ENCODE data around the gene SAP30L. TPM values are rescaled to one million over a fixed set of nuclear protein-coding genes. Genes with fewer than 3 reads are reported as not detected.

The SAP30L gene, protein sequence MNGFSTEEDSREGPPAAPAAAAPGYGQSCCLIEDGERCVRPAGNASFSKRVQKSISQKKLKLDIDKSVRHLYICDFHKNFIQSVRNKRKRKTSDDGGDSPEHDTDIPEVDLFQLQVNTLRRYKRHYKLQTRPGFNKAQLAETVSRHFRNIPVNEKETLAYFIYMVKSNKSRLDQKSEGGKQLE
- total RNA-seq (10 to 100 TPM; 25.0 to 37.9 TPM), total RNA-seq (22.7 to 76.1 reads per million in 2 donors)

DNA sequence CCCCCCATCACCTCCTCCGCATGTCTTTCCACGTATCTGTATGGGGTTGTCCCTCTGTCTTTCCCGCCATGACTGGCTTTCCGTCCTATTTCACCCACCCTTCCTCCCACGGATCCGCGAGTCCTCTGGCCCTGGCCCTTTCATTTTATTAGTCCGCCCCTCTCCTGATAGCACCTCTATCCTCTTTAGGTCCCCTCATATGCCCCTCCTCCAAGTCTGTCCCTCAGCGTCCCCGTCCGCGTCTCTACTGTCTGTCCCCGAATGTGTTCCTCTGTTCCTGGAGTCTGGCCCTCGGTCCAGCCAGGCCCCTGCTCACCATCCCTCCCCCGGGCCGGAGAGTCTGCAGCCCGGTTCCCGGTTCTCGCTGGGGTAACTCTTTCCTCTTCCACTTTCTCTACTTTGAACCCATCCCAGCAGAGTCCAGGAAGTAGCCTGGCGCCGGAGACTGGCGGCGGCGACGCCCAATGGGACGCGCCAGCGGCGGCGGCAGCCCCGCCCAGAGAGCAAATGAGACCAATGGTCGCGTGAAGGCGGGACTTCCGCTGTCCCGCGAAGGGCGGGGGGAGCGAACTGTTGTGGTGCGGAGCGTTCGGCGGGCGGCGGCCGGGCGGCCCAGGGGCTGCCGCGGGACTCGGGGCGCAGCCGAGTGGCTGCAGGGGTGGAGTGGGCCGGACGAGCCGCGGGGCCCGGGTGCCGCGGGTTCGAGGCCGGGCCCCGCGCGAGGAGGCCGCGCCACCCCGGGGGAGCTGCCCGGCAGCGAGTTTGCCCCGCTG is at the start of gene SAP30L:
Gene SAP30L (plus strand): TSS at position 576 of the 773 bp plus-strand sequence. CDS start 608 bp downstream, outside the sequence.
- Mint-ChIP-seq H3K27me3 (no peaks in the 10 kb centered on the region), H3K4me1 (peaks cover 40% of the 10 kb centered on the region), H3K36me3 (ENCODE audit: low read depth) (peaks cover 13% of the 10 kb centered on the region), H3K4me3 (peak within 1 kb of the TSS; percentile 100), H3K27ac (peak within 1 kb of the TSS; percentile 97)
- H3K9me3 ChIP-seq (ENCODE audit: control insufficient read depth, low read length, poor library complexity, severe bottlenecking): no peaks in the 10 kb centered on the region
- DNase-seq (peak; percentile 93 to 96 (median 94)), ATAC-seq (peak; percentile 97)

DNA sequence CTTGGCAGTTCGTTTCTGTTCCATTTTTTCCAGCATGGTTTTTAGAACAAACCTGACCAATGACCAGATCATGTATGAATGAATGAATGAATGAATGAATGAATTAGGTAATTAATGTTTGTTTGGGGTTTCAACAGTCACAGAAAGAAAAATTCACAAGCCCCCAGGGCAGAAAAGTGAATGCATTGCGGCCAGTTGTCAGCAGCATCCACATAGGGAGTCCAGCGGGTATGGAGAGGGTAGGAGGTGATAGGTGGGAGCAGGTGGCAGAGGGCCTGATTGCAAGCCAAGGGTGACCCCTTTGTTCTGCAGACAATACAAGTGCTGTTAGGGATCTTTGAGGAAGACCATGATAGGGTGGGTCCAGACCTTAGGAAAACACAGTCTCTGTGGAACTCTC is 49.7 kb upstream of the SAP30L start:
- Mint-ChIP-seq H3K4me1 (peaks cover 6% of the 10 kb centered on the region), H3K27ac (no peak overlapping the region), H3K27me3 (no peaks in the 10 kb centered on the region), H3K4me3 (no peak overlapping the region), H3K36me3 (ENCODE audit: low read depth) (peaks cover 8% of the 10 kb centered on the region)
- H3K9me3 ChIP-seq (ENCODE audit: control insufficient read depth, low read length, poor library complexity, severe bottlenecking): no peaks in the 10 kb centered on the region
- DNase-seq (no peak), ATAC-seq (no peak)

DNA sequence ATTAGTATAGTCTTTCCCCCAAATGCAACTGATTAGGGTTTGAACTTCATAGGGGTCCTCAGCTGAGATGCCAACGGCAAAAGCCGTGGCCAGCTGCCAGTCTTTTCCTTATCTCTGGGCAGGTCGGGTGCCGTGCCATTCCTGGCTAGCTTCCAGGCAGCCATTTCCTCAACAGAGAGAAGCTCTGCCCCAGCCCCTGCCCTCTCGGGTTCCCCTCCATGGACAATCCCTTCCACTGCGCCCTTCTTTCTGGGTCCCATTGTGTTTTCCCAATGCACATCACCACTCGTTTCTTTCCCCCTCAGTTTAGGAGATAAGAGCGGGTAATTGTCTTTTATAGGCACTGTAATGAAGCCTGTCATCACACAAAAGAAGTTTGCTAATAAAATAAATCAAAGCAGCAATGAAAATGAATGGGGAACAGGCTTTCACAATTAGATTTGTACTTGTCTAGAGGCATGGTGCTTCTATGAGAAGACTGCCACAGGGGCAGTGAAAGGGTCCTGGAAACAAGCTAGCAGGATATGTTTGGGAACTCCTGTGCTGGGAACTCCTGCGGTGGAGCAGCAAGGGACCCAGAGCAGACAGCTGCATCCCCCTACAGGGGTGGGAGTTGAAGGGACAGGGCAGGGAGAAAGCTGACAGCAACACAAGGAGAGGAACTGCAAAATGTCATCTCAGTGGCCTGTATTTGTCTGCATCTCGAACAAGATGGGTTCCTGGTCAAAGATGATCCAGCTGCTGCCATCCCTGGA is 48.0 kb upstream of the SAP30L start:
- H3K36me3 Mint-ChIP-seq (ENCODE audit: low read depth): peaks cover 8% of the 10 kb centered on the region
- peaks cover 11% of the 10 kb centered on the region for H3K4me1 Mint-ChIP-seq
- H3K9me3 ChIP-seq (ENCODE audit: control insufficient read depth, low read length, poor library complexity, severe bottlenecking): no peaks in the 10 kb centered on the region
- ATAC-seq: no peak
- H3K27me3 Mint-ChIP-seq: no peaks in the 10 kb centered on the region
- no peak overlapping the region for H3K4me3 Mint-ChIP-seq
- DNase-seq: no peak
- H3K27ac Mint-ChIP-seq: peak overlapping the region; percentile 29

DNA sequence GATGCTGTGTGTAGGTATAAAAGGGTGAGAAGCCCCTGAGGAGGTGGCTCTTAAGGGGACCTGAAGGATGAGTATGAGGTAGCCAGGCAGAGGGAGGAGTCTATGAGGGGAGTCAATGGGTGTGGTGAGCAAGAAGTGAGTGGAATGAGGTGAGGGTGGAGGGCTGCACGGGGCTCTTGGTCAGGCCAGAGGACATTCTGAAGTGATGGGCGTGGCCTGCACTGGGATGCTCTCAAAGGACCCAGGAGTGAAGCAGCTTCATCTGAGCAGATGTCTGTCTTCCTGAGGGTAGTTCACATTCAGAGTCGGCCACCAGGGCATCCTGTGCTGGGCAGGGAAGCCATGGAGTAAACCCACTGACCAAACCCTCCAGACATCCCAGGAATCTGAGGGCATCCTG is 45.1 kb upstream of the SAP30L start:
- Mint-ChIP-seq H3K36me3 (ENCODE audit: low read depth) (peaks cover 5% of the 10 kb centered on the region), H3K4me3 (no peak overlapping the region), H3K4me1 (peaks cover 24% of the 10 kb centered on the region), H3K27me3 (no peaks in the 10 kb centered on the region), H3K27ac (peak overlapping the region; percentile 21)
- no peak for DNase-seq
- H3K9me3 ChIP-seq (ENCODE audit: control insufficient read depth, low read length, poor library complexity, severe bottlenecking): no peaks in the 10 kb centered on the region
- no peak for ATAC-seq

DNA sequence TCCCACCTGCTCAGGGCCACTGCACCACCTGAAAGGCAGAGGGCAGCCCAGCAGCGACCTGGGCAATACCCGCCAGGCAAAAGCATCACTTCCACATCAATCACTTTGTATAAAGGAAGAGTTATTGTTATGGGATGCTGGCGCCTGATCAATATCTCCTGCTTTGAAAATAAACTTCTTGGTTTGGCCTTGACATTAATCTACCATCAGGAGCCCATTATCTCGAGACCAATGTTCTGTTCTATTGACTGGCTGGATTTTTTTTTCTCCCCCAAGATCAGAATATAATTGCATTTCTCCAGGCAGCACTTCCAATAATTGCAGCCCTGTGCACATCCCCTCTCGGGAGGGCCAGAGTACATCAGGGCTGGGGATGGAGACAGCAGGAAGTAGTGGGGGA is 44.4 kb upstream of the SAP30L start:
- no peaks in the 10 kb centered on the region for H3K36me3 Mint-ChIP-seq (ENCODE audit: low read depth)
- DNase-seq: no peak
- no peak for ATAC-seq
- no peaks in the 10 kb centered on the region for H3K27me3 Mint-ChIP-seq
- peaks cover 21% of the 10 kb centered on the region for H3K4me1 Mint-ChIP-seq
- H3K9me3 ChIP-seq (ENCODE audit: control insufficient read depth, low read length, poor library complexity, severe bottlenecking): no peaks in the 10 kb centered on the region
- H3K4me3 Mint-ChIP-seq: no peak overlapping the region
- no peak overlapping the region for H3K27ac Mint-ChIP-seq

DNA sequence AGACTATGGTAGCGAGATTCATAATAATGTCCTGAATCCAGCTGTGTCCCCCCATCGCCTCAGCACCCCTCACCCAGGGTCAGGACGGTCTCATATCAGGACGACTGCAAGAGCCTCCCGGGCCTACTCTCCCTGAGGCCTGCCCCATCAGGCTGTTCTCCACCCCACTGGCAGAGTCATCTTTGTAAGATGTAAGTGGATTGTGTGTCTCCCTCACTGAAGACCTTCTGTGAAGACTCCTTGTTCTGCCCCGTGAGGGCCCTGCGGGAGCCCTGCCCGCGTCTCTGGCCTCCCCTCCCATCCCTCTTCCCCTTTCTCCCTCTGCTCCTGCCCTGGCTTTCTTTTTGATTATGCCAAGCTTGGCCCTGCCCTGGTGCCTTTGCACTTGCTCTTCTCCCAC is 43.9 kb upstream of the SAP30L start:
- no peak overlapping the region for H3K4me3 Mint-ChIP-seq
- peaks cover 21% of the 10 kb centered on the region for H3K4me1 Mint-ChIP-seq
- peak overlapping the region; percentile 19 for H3K27ac Mint-ChIP-seq
- H3K36me3 Mint-ChIP-seq (ENCODE audit: low read depth): no peaks in the 10 kb centered on the region
- DNase-seq (no peak), ATAC-seq (no peak)
- no peaks in the 10 kb centered on the region for H3K27me3 Mint-ChIP-seq
- no peaks in the 10 kb centered on the region for H3K9me3 ChIP-seq (ENCODE audit: control insufficient read depth, low read length, poor library complexity, severe bottlenecking)

DNA sequence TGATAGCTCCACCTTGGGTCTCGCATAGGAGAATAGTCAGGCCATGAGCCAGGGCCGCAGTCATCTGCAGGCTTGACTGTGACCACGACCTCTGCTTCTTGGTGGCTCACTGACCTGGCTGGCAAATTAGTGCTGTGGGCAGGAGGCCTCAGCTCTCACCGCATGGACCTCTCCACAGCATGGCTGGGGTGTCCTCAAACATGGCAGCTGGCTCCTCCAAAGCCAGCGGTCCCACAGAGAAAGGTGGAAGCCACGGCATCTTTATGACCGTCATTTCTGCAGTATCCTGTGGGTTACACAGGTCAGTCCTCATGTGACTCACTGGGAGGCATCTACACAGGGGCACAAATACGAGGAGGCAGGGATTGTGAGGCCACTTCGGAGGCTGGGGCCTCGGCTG is 43.2 kb upstream of the SAP30L start:
- DNase-seq (no peak), ATAC-seq (no peak)
- Mint-ChIP-seq H3K36me3 (ENCODE audit: low read depth) (no peaks in the 10 kb centered on the region), H3K4me3 (no peak overlapping the region), H3K4me1 (peaks cover 21% of the 10 kb centered on the region), H3K27me3 (no peaks in the 10 kb centered on the region), H3K27ac (peak overlapping the region; percentile 19)
- H3K9me3 ChIP-seq (ENCODE audit: control insufficient read depth, low read length, poor library complexity, severe bottlenecking): no peaks in the 10 kb centered on the region

DNA sequence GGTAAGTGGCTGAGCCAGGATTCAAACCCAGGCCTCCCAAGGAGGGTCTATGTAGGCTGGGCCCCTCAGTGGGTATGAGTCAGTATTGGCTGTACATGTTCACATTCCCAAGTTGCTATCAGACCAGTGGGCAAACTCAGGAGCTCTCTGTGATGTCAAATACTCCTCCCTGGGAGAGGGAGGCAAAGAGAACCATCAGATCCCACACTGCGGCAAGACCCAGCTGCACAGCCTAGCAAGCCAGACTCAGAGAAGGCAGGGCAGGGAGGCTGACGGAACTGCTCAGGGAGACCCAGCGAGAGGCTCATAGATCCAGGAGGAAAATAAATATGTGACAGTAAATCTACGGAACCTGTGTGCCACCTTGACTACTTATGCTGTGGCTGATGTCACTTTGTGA is 42.6 kb upstream of the SAP30L start:
- DNase-seq: no peak
- Mint-ChIP-seq H3K4me1 (peaks cover 21% of the 10 kb centered on the region), H3K27ac (no peak overlapping the region), H3K36me3 (ENCODE audit: low read depth) (no peaks in the 10 kb centered on the region), H3K4me3 (no peak overlapping the region), H3K27me3 (no peaks in the 10 kb centered on the region)
- H3K9me3 ChIP-seq (ENCODE audit: control insufficient read depth, low read length, poor library complexity, severe bottlenecking): no peaks in the 10 kb centered on the region
- ATAC-seq: no peak

DNA sequence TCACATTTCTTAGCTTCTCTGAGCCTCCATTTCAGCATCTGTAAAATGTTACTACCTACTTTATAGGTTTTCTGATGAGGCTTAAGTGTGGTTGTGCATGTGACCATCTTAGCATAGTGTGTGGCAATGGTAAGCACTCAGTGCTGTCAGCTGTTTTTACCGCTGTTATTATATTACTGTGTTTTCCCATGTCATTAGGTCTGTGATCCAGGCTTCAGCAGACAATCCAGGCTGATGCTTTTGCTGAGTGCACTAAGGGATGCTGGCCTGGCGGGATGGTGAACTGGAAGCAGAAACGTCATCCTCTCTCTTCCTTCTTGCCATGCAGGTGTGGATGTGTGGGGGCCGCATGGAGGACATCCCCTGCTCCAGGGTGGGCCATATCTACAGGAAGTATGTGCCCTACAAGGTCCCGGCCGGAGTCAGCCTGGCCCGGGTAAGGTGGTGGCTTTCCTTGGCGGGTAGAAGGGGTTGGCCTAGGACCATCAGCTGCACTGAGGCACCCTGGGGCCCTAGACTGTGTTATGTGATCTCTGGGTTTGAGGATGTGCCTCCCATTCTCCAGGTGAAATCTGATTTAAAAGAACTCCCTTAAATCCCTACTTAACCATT is 41.9 kb upstream of the SAP30L start:
- no peak for ATAC-seq
- Mint-ChIP-seq H3K4me3 (peak overlapping the region; percentile 66), H3K27ac (peak overlapping the region; percentile 37), H3K36me3 (ENCODE audit: low read depth) (no peaks in the 10 kb centered on the region), H3K27me3 (no peaks in the 10 kb centered on the region), H3K4me1 (peaks cover 19% of the 10 kb centered on the region)
- no peaks in the 10 kb centered on the region for H3K9me3 ChIP-seq (ENCODE audit: control insufficient read depth, low read length, poor library complexity, severe bottlenecking)
- no peak for DNase-seq

DNA sequence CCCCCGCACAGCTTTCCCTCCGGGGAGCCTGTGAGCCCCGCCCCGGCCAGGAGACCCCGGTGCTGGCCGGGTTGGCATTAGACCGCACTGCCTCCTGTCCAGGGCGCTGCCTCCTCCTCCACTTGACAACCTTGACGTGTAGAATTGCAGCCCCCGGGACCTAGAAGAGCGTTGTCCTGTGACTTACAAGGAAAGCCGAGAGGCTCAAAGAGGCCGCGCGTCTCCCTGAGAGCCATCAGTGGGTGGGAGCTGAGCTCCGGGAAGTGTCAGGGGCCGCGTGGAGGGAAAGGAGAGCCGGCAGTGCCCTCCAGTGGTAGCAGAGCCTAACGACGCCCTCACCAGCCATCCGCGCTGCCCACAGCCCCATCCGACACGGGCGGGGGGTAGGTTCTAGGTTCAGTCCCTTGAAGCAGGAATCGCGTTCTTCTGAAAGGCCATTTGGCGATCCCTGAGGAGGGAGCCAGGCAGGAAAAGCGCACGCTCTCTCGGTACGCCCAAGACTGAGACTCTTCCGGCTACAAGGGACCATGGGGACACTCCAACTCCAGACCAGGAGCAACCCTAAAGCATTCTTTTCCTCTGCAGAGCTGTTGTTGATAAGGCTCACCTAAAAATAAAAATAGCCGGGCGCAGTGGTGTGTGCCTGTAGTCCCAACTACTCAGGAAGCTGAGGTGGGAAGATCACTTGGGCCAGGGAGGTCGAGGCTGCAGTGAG is 40.6 kb upstream of the SAP30L start:
- Mint-ChIP-seq H3K27ac (peak overlapping the region; percentile 37), H3K4me3 (peak overlapping the region; percentile 59), H3K4me1 (peaks cover 18% of the 10 kb centered on the region), H3K27me3 (no peaks in the 10 kb centered on the region), H3K36me3 (ENCODE audit: low read depth) (no peaks in the 10 kb centered on the region)
- H3K9me3 ChIP-seq (ENCODE audit: control insufficient read depth, low read length, poor library complexity, severe bottlenecking): no peaks in the 10 kb centered on the region
- ATAC-seq (peak; percentile 98), DNase-seq (peak; percentile 44 to 59 (median 47))

DNA sequence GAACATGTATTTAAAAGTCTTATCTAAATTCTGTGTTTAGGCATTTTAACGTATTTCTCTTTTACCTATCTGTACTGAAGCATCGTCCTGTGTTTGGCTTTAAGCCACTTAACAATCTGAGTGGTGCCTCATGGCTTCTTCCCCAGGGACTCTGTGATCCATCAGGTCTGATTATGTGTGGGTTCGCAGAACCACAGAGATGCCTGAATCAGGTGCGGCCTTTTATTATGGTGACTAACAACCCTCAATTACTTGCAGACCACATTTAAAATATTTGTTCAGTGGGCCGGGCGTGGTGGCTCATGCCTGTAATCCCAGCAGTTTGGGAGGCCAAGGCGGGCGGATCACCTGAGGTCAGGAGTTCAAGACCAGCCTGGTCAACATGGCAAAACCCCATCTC is 39.6 kb upstream of the SAP30L start:
- H3K9me3 ChIP-seq (ENCODE audit: control insufficient read depth, low read length, poor library complexity, severe bottlenecking): no peaks in the 10 kb centered on the region
- ATAC-seq: no peak
- Mint-ChIP-seq H3K27ac (no peak overlapping the region), H3K4me3 (no peak overlapping the region), H3K27me3 (no peaks in the 10 kb centered on the region), H3K36me3 (ENCODE audit: low read depth) (no peaks in the 10 kb centered on the region), H3K4me1 (peaks cover 18% of the 10 kb centered on the region)
- DNase-seq: no peak

DNA sequence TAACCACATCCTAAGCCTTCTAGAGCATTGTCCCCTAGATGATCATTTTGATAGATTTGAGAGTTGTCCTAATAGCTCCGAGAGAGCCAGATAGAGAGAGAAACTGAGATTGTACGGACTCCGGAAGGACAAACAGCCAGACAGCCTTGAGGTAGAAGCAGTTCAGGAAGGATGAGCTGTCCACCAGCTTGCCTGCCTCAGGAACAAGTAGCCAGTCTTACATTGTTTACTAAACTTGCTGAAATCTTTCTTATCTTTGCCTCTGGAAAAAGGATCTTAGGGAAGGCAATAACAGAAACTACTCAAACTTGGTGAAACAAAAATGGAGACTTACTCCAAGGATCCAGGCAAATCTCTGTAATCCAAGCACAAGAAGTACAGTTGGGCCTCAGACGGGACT is 39.0 kb upstream of the SAP30L start:
- H3K9me3 ChIP-seq (ENCODE audit: control insufficient read depth, low read length, poor library complexity, severe bottlenecking): no peaks in the 10 kb centered on the region
- Mint-ChIP-seq H3K4me3 (no peak overlapping the region), H3K27ac (no peak overlapping the region), H3K27me3 (no peaks in the 10 kb centered on the region), H3K36me3 (ENCODE audit: low read depth) (no peaks in the 10 kb centered on the region), H3K4me1 (peaks cover 20% of the 10 kb centered on the region)
- DNase-seq (no peak), ATAC-seq (no peak)

Data from T-helper 17 cell (primary cell).